Measurements from ENCODE around the gene RPL28.

DNA sequence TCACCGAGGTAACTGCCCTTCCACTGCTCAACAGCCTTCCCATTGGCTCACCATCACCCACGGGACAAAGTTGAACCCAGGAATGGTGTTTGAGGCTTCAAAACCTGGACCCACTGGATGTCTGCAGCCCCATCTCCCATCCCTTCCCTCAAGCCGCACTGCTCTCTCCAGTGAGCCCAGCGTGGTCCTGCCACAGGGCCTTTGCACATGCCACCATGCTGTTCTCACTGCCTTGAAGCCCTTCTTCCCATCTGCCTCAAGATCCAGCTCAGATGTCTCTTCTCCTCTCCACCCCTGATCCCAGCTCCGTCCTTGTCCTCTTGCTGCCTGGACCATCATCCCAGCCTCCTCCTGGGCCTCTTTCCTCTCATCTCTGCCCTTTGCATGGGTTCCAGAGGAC is 53.3 kb downstream of the RPL28 start:
- TF ChIP-seq, protein P1, sequence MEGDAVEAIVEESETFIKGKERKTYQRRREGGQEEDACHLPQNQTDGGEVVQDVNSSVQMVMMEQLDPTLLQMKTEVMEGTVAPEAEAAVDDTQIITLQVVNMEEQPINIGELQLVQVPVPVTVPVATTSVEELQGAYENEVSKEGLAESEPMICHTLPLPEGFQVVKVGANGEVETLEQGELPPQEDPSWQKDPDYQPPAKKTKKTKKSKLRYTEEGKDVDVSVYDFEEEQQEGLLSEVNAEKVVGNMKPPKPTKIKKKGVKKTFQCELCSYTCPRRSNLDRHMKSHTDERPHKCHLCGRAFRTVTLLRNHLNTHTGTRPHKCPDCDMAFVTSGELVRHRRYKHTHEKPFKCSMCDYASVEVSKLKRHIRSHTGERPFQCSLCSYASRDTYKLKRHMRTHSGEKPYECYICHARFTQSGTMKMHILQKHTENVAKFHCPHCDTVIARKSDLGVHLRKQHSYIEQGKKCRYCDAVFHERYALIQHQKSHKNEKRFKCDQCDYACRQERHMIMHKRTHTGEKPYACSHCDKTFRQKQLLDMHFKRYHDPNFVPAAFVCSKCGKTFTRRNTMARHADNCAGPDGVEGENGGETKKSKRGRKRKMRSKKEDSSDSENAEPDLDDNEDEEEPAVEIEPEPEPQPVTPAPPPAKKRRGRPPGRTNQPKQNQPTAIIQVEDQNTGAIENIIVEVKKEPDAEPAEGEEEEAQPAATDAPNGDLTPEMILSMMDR (IDR thresholded peaks at IDR 0.05): no peak
- TF ChIP-seq POLR2A (IDR thresholded peaks at IDR 0.05): no peak
- no peak for TF ChIP-seq EP300 (IDR thresholded peaks at IDR 0.05)
